Smooth muscle cell (in vitro differentiated cells): ENCODE data around the gene OR6J1. TPM values are rescaled to one million over a fixed set of nuclear protein-coding genes. Genes with fewer than 3 reads are reported as not detected.
A peak's percentile ranks its signal among the peaks of the same experiment; 100 is the strongest.

Experiments used
- DNase-seq: peaks from one replicate; lab custom pipeline; 2025; ENCODE audit not compliant: unreplicated experiment; lab: John Stamatoyannopoulos, UW
- H2AFZ ChIP-seq: fragments of 200-600 bp; sonication (generic); 2 replicates; pipeline ENCODE4 v1.6.0; 2016; ENCODE audit warnings: antibody characterized with exemption, low read depth, mild to moderate bottlenecking
- H3F3A ChIP-seq: fragments of 200-600 bp; sonication (generic); 2 replicates; pipeline ENCODE4 v1.6.0; 2017; ENCODE audit warnings: antibody characterized with exemption, low read depth
- H3K27ac ChIP-seq: fragments of 200-600 bp; sonication (generic); 2 replicates; pipeline ENCODE4 v1.5.1; 2016; ENCODE audit warnings: low read depth, mild to moderate bottlenecking
- H3K27me3 ChIP-seq: fragments of 200-600 bp; sonication (generic); 2 replicates; pipeline ENCODE4 v1.6.1; 2016; ENCODE audit warnings: low read depth, mild to moderate bottlenecking
- H3K36me3 ChIP-seq: fragments of 200-600 bp; sonication (generic); 2 replicates; pipeline ENCODE4 v1.5.1; 2016; ENCODE audit warnings: low read depth
- H3K4me1 ChIP-seq: fragments of 200-600 bp; sonication (generic); 2 replicates; pipeline ENCODE4 v1.5.1; 2016; ENCODE audit warnings: low read depth
- H3K4me2 ChIP-seq: fragments of 200-600 bp; sonication (generic); 2 replicates; pipeline ENCODE4 v1.6.0; 2016; ENCODE audit warnings: mild to moderate bottlenecking
- H3K4me3 ChIP-seq: fragments of 200-600 bp; sonication (generic); 2 replicates; pipeline ENCODE4 v1.5.1; 2016; ENCODE audit warnings: mild to moderate bottlenecking
- H3K79me2 ChIP-seq: fragments of 200-600 bp; sonication (generic); 2 replicates; pipeline ENCODE4 v1.6.0; 2016; ENCODE audit warnings: low read depth, mild to moderate bottlenecking
- H3K9ac ChIP-seq: fragments of 200-600 bp; sonication (generic); 2 replicates; pipeline ENCODE4 v1.6.0; 2016; ENCODE audit warnings: low read depth
- H3K9me3 ChIP-seq: fragments of 200-600 bp; sonication (generic); replicated peaks from 2 replicates; pipeline ENCODE4 v1.5.1; 2016; ENCODE audit warnings: low read depth
- H4K20me1 ChIP-seq: fragments of 200-600 bp; sonication (generic); 2 replicates; pipeline ENCODE4 v1.6.0; 2016; ENCODE audit warnings: low read depth
- CTCF ChIP-seq: fragments of 200-600 bp; sonication (generic); IDR thresholded peaks from 2 replicates; pipeline ENCODE4 v1.5.1; 2017; ENCODE audit warnings: borderline replicate concordance, mild to moderate bottlenecking, antibody characterized with exemption; ENCODE audit not compliant: insufficient read depth, poor library complexity, severe bottlenecking
- WGBS: methylation state at CpG from one replicate; pipeline ENCODE4 v1.1.7; 2016; ENCODE audit warnings: low lambda C conversion rate; 5-methylcytosine and 5-hydroxymethylcytosine counted together
- polyA plus RNA-seq: library from polyadenylated mRNA; unstranded; fragments of >200 nt; fragmentation: Nextera tagmentation; extraction: Ambion mirVana; gene quantifications from 2 replicates; pipeline ENCODE4 v1.2.1, GENCODE V29; 2016
- total RNA-seq: library from RNA; depleted of rRNA; stranded (reverse); fragments of >200 nt; gene quantifications from 2 replicates; pipeline ENCODE4 v1.2.3, GENCODE V29; 2014

OR6J1 gene
- total and polyA plus RNA-seq, 2 experiments from 2014 or later = not detected

GRCh38 chr14:22614240-22614799, 29.8 kb downstream of the OR6J1 start:
- TF ChIP-seq CTCF = no peak
- Histone ChIP-seq H3K9ac (no peak overlapping the region), H3K36me3 (peaks cover 6% of the 10 kb centered on the region), H3K9me3 (no peaks in the 10 kb centered on the region), H2AFZ (no peak overlapping the region), H3K4me3 (no peak overlapping the region), H3K4me2 (peak overlapping the region; percentile 37), H3K79me2 (no peaks in the 10 kb centered on the region), H3K4me1 (no peaks in the 10 kb centered on the region), H4K20me1 (no peaks in the 10 kb centered on the region), H3K27ac (peak overlapping the region; percentile 83), H3F3A (peaks cover 5% of the 10 kb centered on the region), H3K27me3 (no peaks in the 10 kb centered on the region)
- DNase-seq = no peak
- 8% methylated on average over 6 of the region's 6 CpGs for WGBS

- Histone ChIP-seq H3K27me3 (no peaks in the 10 kb centered on the region), H3K4me1 (no peaks in the 10 kb centered on the region), H3K36me3 (peaks cover 7% of the 10 kb centered on the region), H2AFZ (no peak overlapping the region), H3K27ac (peak overlapping the region; percentile 83), H3K9ac (peak overlapping the region; percentile 14), H3K9me3 (no peaks in the 10 kb centered on the region), H3F3A (peaks cover 5% of the 10 kb centered on the region), H4K20me1 (no peaks in the 10 kb centered on the region), H3K79me2 (no peaks in the 10 kb centered on the region), H3K4me3 (no peak overlapping the region), H3K4me2 (peak overlapping the region; percentile 37)
- DNase-seq = no peak
- WGBS = 38% methylated on average over 3 of the region's 3 CpGs
- no peak for TF ChIP-seq CTCF
Measured at GRCh38 chr14:22613736-22614239, 30.4 kb downstream of the OR6J1 start.

GRCh38 chr14:22613106-22613695, 31.0 kb downstream of the OR6J1 start:
- peak overlapping the region; percentile 14 for H3K9ac ChIP-seq
- H3K4me1 ChIP-seq = no peaks in the 10 kb centered on the region
- H3K4me3 ChIP-seq = no peak overlapping the region
- H4K20me1 ChIP-seq = no peaks in the 10 kb centered on the region
- H3K9me3 ChIP-seq = no peaks in the 10 kb centered on the region
- DNase-seq = no peak
- H3K79me2 ChIP-seq = no peaks in the 10 kb centered on the region
- 71% methylated on average over 2 of the region's 2 CpGs for WGBS
- peaks cover 5% of the 10 kb centered on the region for H3F3A ChIP-seq
- no peak overlapping the region for H2AFZ ChIP-seq
- peaks cover 7% of the 10 kb centered on the region for H3K36me3 ChIP-seq
- no peaks in the 10 kb centered on the region for H3K27me3 ChIP-seq
- peak overlapping the region; percentile 37 for H3K4me2 ChIP-seq
- TF ChIP-seq CTCF = peak; percentile 21
- H3K27ac ChIP-seq = peak overlapping the region; percentile 83
